GM12892 (cell line): Measurements from ENCODE around the gene EXOC4.

ENCODE experiments used
- DNase-seq: peaks from one replicate; pipeline ENCODE4 v3.0.0; 2011; ENCODE audit not compliant: insufficient read length
- FAIRE-seq: peaks from 2 replicates; lab custom pipeline; 2011; peaks lifted over from hg19 to GRCh38; lab: Jason Lieb, UNC
- POLR2A ChIP-seq: IDR thresholded peaks from 2 replicates; pipeline ENCODE4 v1.6.1; 2011; ENCODE audit warnings: low read depth, low read length, control low read depth
- POLR2AphosphoS5 ChIP-seq: IDR thresholded peaks from 2 replicates; pipeline ENCODE4 v1.6.1; 2011; ENCODE audit warnings: low read depth, low read length, control low read depth
- TAF1 ChIP-seq: IDR thresholded peaks from 2 replicates; pipeline ENCODE4 v1.6.1; 2011; ENCODE audit warnings: low read depth, mild to moderate bottlenecking, control low read depth, low read length, borderline replicate concordance

The EXOC4 gene

GRCh38 chr7:134031835-134032617 lies 779.1 kb downstream of the EXOC4 start:
- no peak for FAIRE-seq
- TF ChIP-seq TAF1, result no peak
- no peak for TF ChIP-seq POLR2AphosphoS5
- no peak for TF ChIP-seq POLR2A
- DNase-seq, result no peak

- no peak for FAIRE-seq
- TF ChIP-seq POLR2A, result no peak
- no peak for TF ChIP-seq TAF1
- no peak for TF ChIP-seq POLR2AphosphoS5
- DNase-seq, result no peak
Measured at GRCh38 chr7:134034652-134035051, 781.8 kb downstream of the EXOC4 start.

- TF ChIP-seq TAF1 (no peak), POLR2AphosphoS5 (no peak), POLR2A (no peak)
- no peak for FAIRE-seq
- no peak for DNase-seq
Measured at GRCh38 chr7:134037991-134038390, 785.1 kb downstream of the EXOC4 start.

GRCh38 chr7:134040988-134041387 lies 788.1 kb downstream of the EXOC4 start:
- peak; percentile 58 for FAIRE-seq
- DNase-seq, result no peak
- TF ChIP-seq TAF1, result no peak

- TF ChIP-seq POLR2AphosphoS5, result no peak
- no peak for DNase-seq
- FAIRE-seq, result no peak
Measured at GRCh38 chr7:134041477-134041876, 788.6 kb downstream of the EXOC4 start.

- DNase-seq (no peak), FAIRE-seq (no peak)
- TF ChIP-seq POLR2A (no peak), POLR2AphosphoS5 (no peak), TAF1 (no peak)
Measured at GRCh38 chr7:134042307-134042706, 789.4 kb downstream of the EXOC4 start.

GRCh38 chr7:134044682-134045081 lies 791.8 kb downstream of the EXOC4 start:
- TF ChIP-seq POLR2A (no peak), TAF1 (no peak), POLR2AphosphoS5 (no peak)
- FAIRE-seq, result no peak
- DNase-seq, result no peak

- no peak for TF ChIP-seq TAF1
- TF ChIP-seq POLR2AphosphoS5, result no peak
- TF ChIP-seq POLR2A, result no peak
- no peak for DNase-seq
- FAIRE-seq, result no peak
Measured at GRCh38 chr7:134045716-134046115, 792.8 kb downstream of the EXOC4 start.

GRCh38 chr7:134046594-134047128 lies 793.8 kb downstream of the EXOC4 start:
- TF ChIP-seq POLR2AphosphoS5, result no peak
- TF ChIP-seq TAF1, result no peak
- no peak for TF ChIP-seq POLR2A
- FAIRE-seq (no peak), DNase-seq (no peak)

GRCh38 chr7:134047675-134048074 lies 794.8 kb downstream of the EXOC4 start:
- TF ChIP-seq POLR2AphosphoS5 (no peak), TAF1 (no peak), POLR2A (no peak)
- no peak for FAIRE-seq
- no peak for DNase-seq

- TF ChIP-seq POLR2A, result no peak
- TF ChIP-seq POLR2AphosphoS5, result no peak
- TF ChIP-seq TAF1, result no peak
- DNase-seq (no peak), FAIRE-seq (no peak)
Measured at GRCh38 chr7:134048166-134048565, 795.3 kb downstream of the EXOC4 start.

GRCh38 chr7:134051020-134051419 lies 798.1 kb downstream of the EXOC4 start:
- FAIRE-seq (no peak), DNase-seq (no peak)
- TF ChIP-seq POLR2AphosphoS5, result no peak
- no peak for TF ChIP-seq TAF1
- TF ChIP-seq POLR2A, result no peak

GRCh38 chr7:134056816-134057215 lies 803.9 kb downstream of the EXOC4 start:
- no peak for FAIRE-seq
- TF ChIP-seq POLR2A (no peak), POLR2AphosphoS5 (no peak), TAF1 (no peak)

More at GRCh38 chr7:134056816-134057215, 803.9 kb downstream of the EXOC4 start:
- no peak for DNase-seq
